ENCODE results near the gene THRA. TPM values are rescaled to one million over a fixed set of nuclear protein-coding genes. Genes with fewer than 3 reads are reported as not detected.

Gene THRA
- polyA plus RNA-seq, 1 experiment: 25.2 TPM

- CTCF ChIA-PET: interaction anchor here (0.6 to 7.6 kb wide), 4 partner anchors 10 to 338 kb away, joined by 3 to 81 read pairs (median 16); no protein-coding TSS in a partner anchor
- POLR2A ChIA-PET: no interaction called here
- no peak for DNase-seq (ENCODE audit: low read depth, low spot score)
- no peaks in the 10 kb centered on the region for H3K9me3 ChIP-seq (ENCODE audit: control insufficient read depth, insufficient read depth, low read length)
- no peak overlapping the region for H3K27ac ChIP-seq (ENCODE audit: low read depth, low read length)
- TF ChIP-seq CTCF (IDR thresholded peaks at IDR 0.05; ENCODE audit: low read depth, low read length): no peak
- H3K27me3 ChIP-seq (ENCODE audit: control insufficient read depth, insufficient read depth, low read length): no peaks in the 10 kb centered on the region
- H3K4me3 ChIP-seq (ENCODE audit: low read depth, low read length): no peak overlapping the region
These were observed 46.5 kb upstream of the THRA start for GRCh38 chr17:40015998-40016985.

- Histone ChIP-seq H3K4me3 (ENCODE audit: low read depth, low read length) (no peak overlapping the region), H3K9me3 (ENCODE audit: control insufficient read depth, insufficient read depth, low read length) (no peaks in the 10 kb centered on the region), H3K27me3 (ENCODE audit: control insufficient read depth, insufficient read depth, low read length) (no peaks in the 10 kb centered on the region), H3K27ac (ENCODE audit: low read depth, low read length) (no peak overlapping the region)
- DNase-seq (ENCODE audit: low read depth, low spot score): no peak
- ChIA-PET POLR2A (no interaction called here), CTCF (interaction anchor here (0.8 to 7.6 kb wide), 2 partner anchors 9 to 94 kb away, joined by 3 to 81 read pairs; no protein-coding TSS in a partner anchor)
- TF ChIP-seq CTCF (IDR thresholded peaks at IDR 0.05; ENCODE audit: low read depth, low read length): no peak
These were observed 45.2 kb upstream of the THRA start for GRCh38 chr17:40017422-40018080.

- H3K27ac ChIP-seq (ENCODE audit: low read depth, low read length): peak overlapping the region; percentile 65
- no peaks in the 10 kb centered on the region; the same call in 1 of the 2 replicates for H3K9me3 ChIP-seq (ENCODE audit: control insufficient read depth, insufficient read depth, low read length)
- DNase-seq (ENCODE audit: low read depth, low spot score): no peak
- H3K4me3 ChIP-seq (ENCODE audit: low read depth, low read length): no peak overlapping the region
- no peak for TF ChIP-seq CTCF (IDR thresholded peaks at IDR 0.05; ENCODE audit: low read depth, low read length)
- POLR2A ChIA-PET: interaction anchor here (0.6 to 1.3 kb wide), 7 partner anchors 36 to 173 kb away, joined by 3 to 5 read pairs (median 4); partner anchors contain the start of genes MED24 and NR1D1
- H3K27me3 ChIP-seq (ENCODE audit: control insufficient read depth, insufficient read depth, low read length): no peaks in the 10 kb centered on the region
- CTCF ChIA-PET: interaction anchor here (0.8 to 7.6 kb wide), 2 partner anchors 8 to 93 kb away, joined by 3 to 81 read pairs; no protein-coding TSS in a partner anchor
These were observed 44.3 kb upstream of the THRA start for GRCh38 chr17:40018211-40019121.

- H3K27ac ChIP-seq (ENCODE audit: low read depth, low read length): peak overlapping the region; percentile 65
- CTCF ChIA-PET: interaction anchor here (7.6 kb wide), 1 partner anchor 7 kb away, joined by 81 read pairs; no protein-coding TSS in a partner anchor
- POLR2A ChIA-PET: interaction anchor here (0.6 to 1.3 kb wide), 6 partner anchors 35 to 94 kb away, joined by 3 to 5 read pairs (median 4); partner anchors contain the start of genes MED24 and NR1D1
- no peak overlapping the region for H3K4me3 ChIP-seq (ENCODE audit: low read depth, low read length)
- peak; percentile 47 for DNase-seq (ENCODE audit: low read depth, low spot score)
- TF ChIP-seq CTCF (IDR thresholded peaks at IDR 0.05; ENCODE audit: low read depth, low read length): no peak; the same call in 1 of the 2 replicates
- no peaks in the 10 kb centered on the region; the same call in 1 of the 2 replicates for H3K9me3 ChIP-seq (ENCODE audit: control insufficient read depth, insufficient read depth, low read length)
- no peaks in the 10 kb centered on the region for H3K27me3 ChIP-seq (ENCODE audit: control insufficient read depth, insufficient read depth, low read length)
These were observed 43.4 kb upstream of the THRA start for GRCh38 chr17:40019140-40019991.

All from AG04450 (cell line).